Measurements from ENCODE around the gene ANKRD34A. TPM values are rescaled to one million over a fixed set of nuclear protein-coding genes. Genes with fewer than 3 reads are reported as not detected.
"Not testable (repeated sequence)": the region's sequence is repeated elsewhere in the genome, so short reads cannot be mapped to it uniquely, and the experiment has no call there.

ANKRD34A gene
- total RNA-seq, 5 donors from 2014 or later (not counting 1 experiment from before 2014, with no cell fraction given) = 0.68 to 3.5 (median 1.7) TPM

DNA sequence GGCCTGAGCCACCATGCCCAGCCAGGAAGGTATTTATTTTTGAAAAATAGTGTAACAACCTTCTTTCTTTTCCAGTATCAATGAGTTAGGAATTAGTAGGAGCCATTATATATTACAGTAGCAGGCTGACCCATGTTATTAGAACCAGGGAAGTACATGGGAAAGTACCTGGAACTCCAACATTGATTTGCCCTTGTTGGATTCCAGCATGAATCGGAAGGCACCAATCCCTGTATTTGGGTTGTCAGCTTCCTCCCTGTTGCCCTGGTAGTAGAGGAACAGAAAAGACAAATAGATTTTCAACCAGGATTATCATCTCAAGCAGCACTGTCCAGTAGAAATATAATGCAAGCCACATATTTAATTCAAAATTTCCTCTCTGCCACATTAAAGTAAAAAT, 26.9 kb downstream of the ANKRD34A start:
- ChIA-PET CTCF (interaction anchor here in 1 of 2 donors (0.6 to 1.0 kb wide), 2 partner anchors 29 to 31 kb away, joined by 3 to 4 read pairs; no protein-coding TSS in a partner anchor), POLR2A (no interaction called here)
- peak overlapping the region in 1 of 2 donors; percentile 28 for H3K27ac Mint-ChIP-seq
- Histone ChIP-seq H3K27me3 (replicated peaks in 1 of 2; ENCODE audit: control insufficient read depth in 2 of 2, extremely low read depth in 1 of 2, insufficient read depth in 2 of 2, low read length in 1 of 2) (no peaks in the 10 kb centered on the region), H3K36me3 (ENCODE audit: control insufficient read depth in 2 of 2, extremely low read depth in 1 of 2, insufficient read depth in 1 of 2, low read length in 1 of 2) (peaks cover 9 to 45% of the 10 kb centered on the region in 2 donors), H3K4me1 (ENCODE audit: control insufficient read depth in 1 of 2, extremely low read depth in 1 of 2, insufficient read depth in 2 of 2, low read length in 2 of 2) (peaks cover 5 to 12% of the 10 kb centered on the region in 2 experiments), H3K9me3 (no peaks in the 10 kb centered on the region), H3K4me3 (ENCODE audit: control insufficient read depth in 1 of 2, extremely low read depth in 1 of 2, low read length in 1 of 2) (no peak overlapping the region), H3K27ac (ENCODE audit: low read length) (no peak overlapping the region)
- no peak overlapping the region for H3K4me3 Mint-ChIP-seq
- H3K36me3 Mint-ChIP-seq = peaks cover 30% of the 10 kb centered on the region
- WGBS (ENCODE audit: insufficient coverage) = no CpG with 5 or more reads among the region's 1 CpG
- peaks cover 15 to 18% (median 16%) of the 10 kb centered on the region in 3 donors for H3K4me1 Mint-ChIP-seq
- H3K9me3 Mint-ChIP-seq = no peaks in the 10 kb centered on the region
- H3K27me3 Mint-ChIP-seq = no peaks in the 10 kb centered on the region
- no peak for ATAC-seq (replicated peaks in 1 of 4)
- DNase-seq = no peak

- Mint-ChIP-seq H3K36me3 (peaks cover 23% of the 10 kb centered on the region), H3K4me3 (no peak overlapping the region), H3K27ac (peak overlapping the region in 1 of 2 donors; percentile 49), H3K4me1 (peaks cover 20 to 30% (median 23%) of the 10 kb centered on the region in 3 donors), H3K27me3 (no peaks in the 10 kb centered on the region), H3K9me3 (no peaks in the 10 kb centered on the region)
- WGBS (ENCODE audit: insufficient coverage) = 95% methylated on average over 3 of the region's 8 CpGs
- ChIA-PET CTCF (interaction anchor here in 1 of 2 donors (1.0 kb wide), 1 partner anchor 32 kb away, joined by 4 read pairs; no protein-coding TSS in a partner anchor), POLR2A (interaction anchor here in 1 of 2 donors (0.8 to 1.0 kb wide), 2 partner anchors 8 to 9 kb away, joined by 3 read pairs; partner anchors contain the start of gene RBM8A)
- no peak overlapping the region for H3K27ac ChIP-seq (ENCODE audit: low read length)
- H3K36me3 ChIP-seq (ENCODE audit: control insufficient read depth in 2 of 2, extremely low read depth in 1 of 2, insufficient read depth in 1 of 2, low read length in 1 of 2) = peaks cover 9 to 34% of the 10 kb centered on the region in 2 donors
- no peaks in the 10 kb centered on the region for H3K9me3 ChIP-seq
- DNase-seq = no peak
- no peak overlapping the region for H3K4me3 ChIP-seq (ENCODE audit: control insufficient read depth in 1 of 2, extremely low read depth in 1 of 2, low read length in 1 of 2)
- ATAC-seq (replicated peaks in 1 of 4) = no peak
- H3K4me1 ChIP-seq (ENCODE audit: control insufficient read depth in 1 of 2, extremely low read depth in 1 of 2, insufficient read depth in 2 of 2, low read length in 2 of 2) = peaks cover 9 to 19% of the 10 kb centered on the region in 2 experiments
- H3K27me3 ChIP-seq (replicated peaks in 1 of 2; ENCODE audit: control insufficient read depth in 2 of 2, extremely low read depth in 1 of 2, insufficient read depth in 2 of 2, low read length in 1 of 2) = no peaks in the 10 kb centered on the region
These were observed 28.1 kb downstream of the ANKRD34A start for GRCh38 chr1:145936247-145936646.

DNA sequence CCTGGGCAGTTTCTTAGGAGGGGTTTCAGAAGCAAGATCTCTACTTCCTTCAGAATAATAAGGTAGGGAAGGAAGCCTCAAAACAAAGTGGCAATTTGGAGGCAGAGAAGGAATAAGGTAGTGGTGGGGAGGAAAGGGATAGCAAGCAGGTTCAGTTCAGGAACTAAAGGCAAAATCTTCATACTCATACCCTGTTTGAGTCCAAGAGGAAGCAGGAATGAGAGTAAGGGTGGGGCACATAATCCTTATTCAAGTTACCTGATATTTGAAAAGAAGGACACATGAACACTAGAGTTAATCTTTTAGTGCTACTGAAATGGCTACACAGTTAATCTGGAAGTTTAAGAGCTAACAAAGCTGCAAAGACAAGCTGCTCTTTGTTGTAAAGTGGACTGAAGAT, 28.7 kb downstream of the ANKRD34A start:
- peaks cover 23% of the 10 kb centered on the region for H3K36me3 Mint-ChIP-seq
- H3K4me1 Mint-ChIP-seq = peaks cover 22 to 35% (median 27%) of the 10 kb centered on the region in 3 donors
- no peak overlapping the region for H3K4me3 ChIP-seq (ENCODE audit: control insufficient read depth in 1 of 2, extremely low read depth in 1 of 2, low read length in 1 of 2)
- H3K27ac Mint-ChIP-seq = peak overlapping the region; percentile 60 to 74
- no peaks in the 10 kb centered on the region for H3K9me3 Mint-ChIP-seq
- H3K27me3 ChIP-seq (replicated peaks in 1 of 2; ENCODE audit: control insufficient read depth in 2 of 2, extremely low read depth in 1 of 2, insufficient read depth in 2 of 2, low read length in 1 of 2) = no peaks in the 10 kb centered on the region
- no peaks in the 10 kb centered on the region for H3K27me3 Mint-ChIP-seq
- H3K4me3 Mint-ChIP-seq = no peak overlapping the region
- DNase-seq (no peak), ATAC-seq (replicated peaks in 1 of 4) (no peak)
- H3K27ac ChIP-seq (ENCODE audit: low read length) = no peak overlapping the region
- ChIA-PET CTCF (interaction anchor here in 1 of 2 donors (0.7 kb wide), 1 partner anchor 8 kb away, joined by 4 read pairs; no protein-coding TSS in a partner anchor), POLR2A (interaction anchor here in 1 of 2 donors (1.0 kb wide), 1 partner anchor 8 kb away, joined by 3 read pairs; the partner anchor contains the start of gene RBM8A)
- peaks cover 9 to 29% of the 10 kb centered on the region in 2 donors for H3K36me3 ChIP-seq (ENCODE audit: control insufficient read depth in 2 of 2, extremely low read depth in 1 of 2, insufficient read depth in 1 of 2, low read length in 1 of 2)
- H3K9me3 ChIP-seq = no peaks in the 10 kb centered on the region
- peaks cover 9 to 19% of the 10 kb centered on the region in 2 experiments for H3K4me1 ChIP-seq (ENCODE audit: control insufficient read depth in 1 of 2, extremely low read depth in 1 of 2, insufficient read depth in 2 of 2, low read length in 2 of 2)

GRCh38 chr1:145932522-145933009, 31.8 kb downstream of the ANKRD34A start:
- peaks cover 28 to 42% (median 38%) of the 10 kb centered on the region in 3 donors for H3K4me1 Mint-ChIP-seq
- ATAC-seq (replicated peaks in 1 of 4) (peak in 1 of 4 experiments; percentile 35), DNase-seq (peak in 8 of 35 experiments; percentile 7 to 63 (median 25))
- peaks cover 23% of the 10 kb centered on the region for H3K36me3 Mint-ChIP-seq
- WGBS (ENCODE audit: insufficient coverage) = no CpG with 5 or more reads among the region's 9 CpGs
- H3K27me3 Mint-ChIP-seq; H3K4me3 ChIP-seq (ENCODE audit: control insufficient read depth in 1 of 2, extremely low read depth in 1 of 2, low read length in 1 of 2); H3K9me3 ChIP-seq; H3K9me3 Mint-ChIP-seq; POLR2A ChIA-PET; H3K27me3 ChIP-seq (replicated peaks in 1 of 2; ENCODE audit: control insufficient read depth in 2 of 2, extremely low read depth in 1 of 2, insufficient read depth in 2 of 2, low read length in 1 of 2): not testable (repeated sequence)
- peak overlapping the region; percentile 41 to 55 (median 53) for H3K4me3 Mint-ChIP-seq
- CTCF ChIA-PET = interaction anchor here in 1 of 2 donors (1.8 kb wide), 1 partner anchor 26 kb away, joined by 6 read pairs; the partner anchor contains the start of gene LIX1L
- Histone ChIP-seq H3K36me3 (ENCODE audit: control insufficient read depth in 2 of 2, extremely low read depth in 1 of 2, insufficient read depth in 1 of 2, low read length in 1 of 2) (peaks cover 9 to 23% of the 10 kb centered on the region in 2 donors), H3K27ac (ENCODE audit: low read length) (peak overlapping the region; percentile 66), H3K4me1 (ENCODE audit: control insufficient read depth in 1 of 2, extremely low read depth in 1 of 2, insufficient read depth in 2 of 2, low read length in 2 of 2) (peaks cover 11 to 28% of the 10 kb centered on the region in 2 experiments)
- H3K27ac Mint-ChIP-seq = peak overlapping the region; percentile 92 to 97

DNA sequence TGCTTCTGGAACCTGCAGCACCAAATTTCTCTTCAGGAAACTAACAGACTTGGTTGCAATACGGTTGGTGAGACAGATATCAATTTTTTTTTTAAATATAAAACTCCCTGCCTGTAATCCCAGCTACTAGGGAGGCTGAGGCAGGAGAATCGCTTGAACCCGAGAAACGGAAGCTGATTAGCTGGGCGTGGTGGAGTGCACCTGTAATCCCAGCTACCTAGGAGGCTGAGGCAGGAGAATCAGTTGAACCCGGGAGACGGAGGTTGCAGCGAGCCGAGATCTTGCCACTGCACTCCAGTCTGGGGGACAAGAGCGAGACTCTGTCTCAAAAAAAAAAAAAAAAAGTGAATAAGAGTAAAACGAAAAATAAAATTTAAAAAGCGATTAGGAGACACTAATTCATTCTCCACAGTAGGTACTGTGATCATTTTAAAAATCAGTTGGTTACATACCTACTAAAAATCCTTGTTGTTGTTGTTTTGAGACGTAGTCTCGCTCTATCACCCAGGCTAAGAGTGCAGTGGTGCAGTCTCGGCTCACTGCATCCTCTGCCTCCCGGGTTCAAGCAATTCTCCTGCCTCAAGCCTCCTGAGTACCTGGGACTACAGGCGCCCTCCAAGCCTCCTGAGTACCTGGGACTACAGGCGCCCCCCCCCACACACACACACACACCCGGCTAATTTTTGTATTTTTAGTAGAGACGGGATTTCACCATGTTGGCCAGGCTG, 36.3 kb downstream of the ANKRD34A start:
- H3K27me3 Mint-ChIP-seq = no peaks in the 10 kb centered on the region
- H3K4me3 Mint-ChIP-seq = peak overlapping the region; percentile 62 to 74 (median 66)
- H3K4me3 ChIP-seq (ENCODE audit: control insufficient read depth in 1 of 2, extremely low read depth in 1 of 2, low read length in 1 of 2) = peak overlapping the region; percentile 91 to 93
- H3K9me3 ChIP-seq = no peaks in the 10 kb centered on the region
- WGBS (ENCODE audit: insufficient coverage) = 25% methylated on average over 6 of the region's 20 CpGs
- ChIA-PET CTCF (interaction anchor here (0.5 to 3.0 kb wide), 18 partner anchors 9 to 1613 kb away, joined by 3 to 34 read pairs (median 4); partner anchors contain the start of genes ANKRD34A (in 2 of the 2), POLR3GL (in 2 of the 2), ANKRD35 (in 1 of the 2) and BCL9 (in 1 of the 2)), POLR2A (interaction anchor here (0.5 to 2.3 kb wide), 18 partner anchors 8 to 102 kb away, joined by 3 to 26 read pairs (median 4); partner anchors contain the start of genes ANKRD34A (in 2 of the 2), LIX1L (in 2 of the 2), PEX11B (in 2 of the 2) and POLR3GL (in 2 of the 2))
- H3K4me1 ChIP-seq (ENCODE audit: control insufficient read depth in 1 of 2, extremely low read depth in 1 of 2, insufficient read depth in 2 of 2, low read length in 2 of 2) = peaks cover 16 to 34% of the 10 kb centered on the region in 2 experiments
- peaks cover 11% of the 10 kb centered on the region for H3K36me3 Mint-ChIP-seq
- peaks cover 23 to 30% (median 30%) of the 10 kb centered on the region in 3 donors for H3K4me1 Mint-ChIP-seq
- ATAC-seq (replicated peaks in 1 of 4) = no peak
- H3K27me3 ChIP-seq (replicated peaks in 1 of 2; ENCODE audit: control insufficient read depth in 2 of 2, extremely low read depth in 1 of 2, insufficient read depth in 2 of 2, low read length in 1 of 2) = no peaks in the 10 kb centered on the region
- H3K9me3 Mint-ChIP-seq = no peaks in the 10 kb centered on the region
- H3K27ac Mint-ChIP-seq = no peak overlapping the region
- H3K27ac ChIP-seq (ENCODE audit: low read length) = peak overlapping the region; percentile 95
- peaks cover 0 to 13% of the 10 kb centered on the region in 2 donors for H3K36me3 ChIP-seq (ENCODE audit: control insufficient read depth in 2 of 2, extremely low read depth in 1 of 2, insufficient read depth in 1 of 2, low read length in 1 of 2)
- peak in 1 of 35 experiments; percentile 4 for DNase-seq

All from T-cell (primary cell).